OCI-LY7 (cell line): Measurements from ENCODE around the gene BCAN.

ENCODE experiments used
- CTCF ChIP-seq: fragments of 200-600 bp; sonication (generic); conservative IDR thresholded peaks from 2 replicates; pipeline ENCODE4 v1.5.1; 2014; ENCODE audit warnings: mild to moderate bottlenecking, antibody characterized with exemption, low read length, moderate library complexity, mixed read lengths
- EZH2phosphoT487 ChIP-seq: fragments of 200-600 bp; sonication (generic); IDR thresholded peaks from 2 replicates; pipeline ENCODE4 v1.6.1; 2018; ENCODE audit warnings: low read depth, borderline replicate concordance, mild to moderate bottlenecking, mixed run types, antibody characterized with exemption, low read length, moderate library complexity, mixed read lengths

GRCh38 chr1:156658945-156659574 is 17.1 kb downstream of the BCAN start:
- TF ChIP-seq CTCF (no peak), EZH2phosphoT487 (no peak)
